ENCODE measurements around the gene EXD3.

EXD3 gene

GRCh38 chr9:137461663-137462395 is 38.9 kb upstream of the EXD3 start:
- no peak overlapping the region; the same call in 1 of the 2 replicates for H3K4me3 ChIP-seq (ENCODE audit: low read length)
- TF ChIP-seq ZNF274 (IDR thresholded peaks at IDR 0.05; ENCODE audit: low read depth, low read length), result no peak

- TF ChIP-seq ZNF274 (IDR thresholded peaks at IDR 0.05; ENCODE audit: low read depth, low read length), result no peak
- no peak overlapping the region for H3K4me3 ChIP-seq (ENCODE audit: low read length)
Observed at GRCh38 chr9:137461316-137461662, 38.3 kb upstream of the EXD3 start.

- no peak for TF ChIP-seq ZNF274 (IDR thresholded peaks at IDR 0.05; ENCODE audit: low read depth, low read length)
- no peak overlapping the region for H3K4me3 ChIP-seq (ENCODE audit: low read length)
Observed at GRCh38 chr9:137460363-137461315, 37.7 kb upstream of the EXD3 start.

- no peak for TF ChIP-seq ZNF274 (IDR thresholded peaks at IDR 0.05; ENCODE audit: low read depth, low read length)
- peak overlapping the region; percentile 46; the same call in 1 of the 2 replicates for H3K4me3 ChIP-seq (ENCODE audit: low read length)
Observed at GRCh38 chr9:137459601-137460362, 36.8 kb upstream of the EXD3 start.

GRCh38 chr9:137459152-137459600 is 36.2 kb upstream of the EXD3 start, which contains the start of gene NSMF:
TSS of gene NSMF (minus strand) at chr9:137459334. CDS start at chr9:137459102, 232 bp downstream.
- TF ChIP-seq ZNF274 (IDR thresholded peaks at IDR 0.05; ENCODE audit: low read depth, low read length), result no peak
- peak within 1 kb of the TSS; percentile 71 for H3K4me3 ChIP-seq (ENCODE audit: low read length)

GRCh38 chr9:137458194-137459151 is 35.5 kb upstream of the EXD3 start:
- H3K4me3 ChIP-seq (ENCODE audit: low read length), result peak overlapping the region; percentile 71
- no peak for TF ChIP-seq ZNF274 (IDR thresholded peaks at IDR 0.05; ENCODE audit: low read depth, low read length)

GRCh38 chr9:137457406-137458193 is 34.6 kb upstream of the EXD3 start:
- H3K4me3 ChIP-seq (ENCODE audit: low read length), result no peak overlapping the region; the same call in 1 of the 2 replicates
- TF ChIP-seq ZNF274 (IDR thresholded peaks at IDR 0.05; ENCODE audit: low read depth, low read length), result no peak

GRCh38 chr9:137456864-137457405 is 34.0 kb upstream of the EXD3 start:
- no peak for TF ChIP-seq ZNF274 (IDR thresholded peaks at IDR 0.05; ENCODE audit: low read depth, low read length)
- H3K4me3 ChIP-seq (ENCODE audit: low read length), result no peak overlapping the region

- no peak for TF ChIP-seq ZNF274 (IDR thresholded peaks at IDR 0.05; ENCODE audit: low read depth, low read length)
- no peak overlapping the region for H3K4me3 ChIP-seq (ENCODE audit: low read length)
Observed at GRCh38 chr9:137456061-137456863, 33.3 kb upstream of the EXD3 start.

GRCh38 chr9:137455359-137455991 is 32.5 kb upstream of the EXD3 start:
- no peak overlapping the region for H3K4me3 ChIP-seq (ENCODE audit: low read length)
- no peak for TF ChIP-seq ZNF274 (IDR thresholded peaks at IDR 0.05; ENCODE audit: low read depth, low read length)

All from GM08714 (cell line).